Head of caudate nucleus (tissue), 42 donors: Measurements from ENCODE around the gene JKAMP.

ENCODE experiments used
- DNase-seq, 42 donors: peaks; one replicate each; pipeline versions ENCODE4 v3.0.0 to v3.0.0-alpha.2; 2020 to 2021; ENCODE audit warnings: mixed read lengths in 7 of 42
- intact Hi-C: fragments of 100-400 bp; cut with DNase I; formaldehyde crosslinking; loops from one replicate; pipeline ENCODE4 v1.15.0; 2022

The JKAMP gene

DNA sequence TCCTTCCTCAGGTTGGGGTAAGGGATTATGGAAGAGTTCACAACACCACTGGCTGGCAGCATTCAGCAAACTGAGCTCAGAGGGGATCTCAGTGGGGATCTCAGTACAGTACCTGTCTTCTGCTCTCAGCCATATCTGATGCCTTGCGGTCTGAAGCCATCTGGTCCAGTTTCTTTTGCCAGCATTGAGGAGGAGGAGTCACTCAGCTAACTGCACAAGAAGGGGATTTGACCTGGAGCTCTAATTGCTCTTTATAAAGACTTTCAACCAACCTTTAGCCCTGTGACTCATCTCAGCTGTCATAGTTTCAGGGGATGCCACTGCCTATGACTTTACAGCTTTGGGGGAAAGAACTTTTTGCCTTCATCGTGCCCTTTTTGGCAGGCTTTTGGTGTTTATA, 44.9 kb downstream of the JKAMP start:
- DNase-seq, result no peak
- intact Hi-C loops, result no loop called here

DNA sequence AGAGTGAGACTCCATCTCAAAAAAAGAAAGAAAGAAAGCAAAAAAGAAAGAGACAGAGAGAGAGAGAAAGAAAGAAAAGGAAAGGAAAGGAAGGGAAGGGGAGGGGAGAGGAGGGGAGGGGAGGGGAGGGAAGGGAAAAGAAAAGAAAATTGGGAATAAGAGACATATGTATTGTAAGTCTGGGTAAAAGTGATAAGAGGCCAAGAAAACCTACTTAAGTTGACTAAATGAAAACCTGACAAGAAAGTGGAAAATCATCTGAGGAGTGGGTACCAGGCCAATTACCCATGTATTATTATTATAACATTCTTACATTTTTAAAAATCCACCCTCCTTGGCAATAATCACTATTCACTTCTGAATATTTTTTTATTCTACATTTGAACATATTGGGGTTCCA, 46.0 kb downstream of the JKAMP start:
- intact Hi-C loops, result no loop called here
- DNase-seq, result no peak

DNA sequence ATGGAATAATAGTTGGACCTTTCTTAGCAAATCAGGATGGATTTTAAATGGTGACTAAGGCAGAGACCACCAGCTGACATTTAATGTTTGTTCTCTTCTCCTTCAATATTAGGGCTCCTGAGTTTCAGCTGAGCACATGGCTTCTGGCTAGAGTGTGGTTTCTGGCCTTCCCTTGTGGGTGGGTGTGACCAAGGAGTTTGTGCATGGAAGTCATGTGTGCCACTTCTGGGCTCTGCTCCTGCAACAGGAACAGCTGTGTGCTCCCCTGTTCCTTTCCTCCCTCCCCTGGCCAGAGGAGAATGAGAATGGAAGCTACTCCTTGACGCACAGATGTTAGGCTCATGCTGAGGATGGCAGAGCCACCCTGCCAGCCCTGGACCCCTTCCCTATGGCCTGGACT, 48.1 kb downstream of the JKAMP start:
- intact Hi-C loops, result no loop called here
- no peak for DNase-seq

DNA sequence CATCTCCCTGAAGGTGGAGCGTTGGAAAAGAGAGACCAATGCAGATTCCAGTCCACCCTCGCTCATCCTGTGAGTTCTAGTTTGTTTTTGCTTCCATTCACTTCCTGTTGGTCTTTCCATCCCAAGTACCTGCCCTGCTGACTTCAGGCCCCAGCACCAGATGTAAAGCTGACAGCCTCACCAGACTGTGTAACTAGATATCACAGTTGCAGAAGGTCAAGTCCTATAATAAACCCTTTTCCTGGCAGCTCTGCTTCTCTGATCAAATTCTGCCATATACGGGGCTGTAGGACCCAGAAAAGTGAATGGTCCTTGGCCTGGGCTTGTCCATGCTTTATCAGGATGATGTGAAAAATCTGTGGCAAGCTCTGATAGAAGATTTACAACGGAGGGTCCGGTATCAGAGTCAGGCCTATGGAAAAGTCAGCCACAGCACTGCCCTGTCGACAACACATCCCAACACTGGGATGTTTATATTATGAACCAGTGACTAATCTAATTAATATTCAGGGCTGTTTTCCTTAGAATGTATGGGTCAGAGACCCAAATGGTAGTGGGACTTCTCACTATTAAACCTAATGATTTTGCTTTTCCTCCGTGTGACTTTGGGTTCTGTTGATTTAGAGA, 50.2 kb downstream of the JKAMP start:
- no peak for DNase-seq
- intact Hi-C loops, result no loop called here

DNA sequence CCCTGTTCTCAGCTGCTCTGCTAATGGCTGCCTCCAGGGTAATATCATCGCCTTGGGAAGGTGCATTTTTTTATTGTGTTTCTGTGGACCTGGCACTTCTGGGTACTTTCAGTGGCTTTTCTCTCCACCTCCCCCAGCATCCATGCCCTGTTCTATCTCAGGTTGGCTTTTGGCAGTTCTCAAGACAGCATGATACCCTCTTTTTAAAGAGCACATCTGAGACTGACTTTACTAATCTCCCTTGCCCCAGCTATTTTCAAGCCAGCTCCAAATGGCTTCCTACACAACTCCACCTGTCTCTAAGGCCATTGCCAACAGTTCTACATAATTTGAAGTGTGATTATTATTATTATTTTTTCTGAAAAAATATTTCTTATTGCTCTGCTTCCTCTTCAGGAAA, 53.2 kb downstream of the JKAMP start:
- DNase-seq, result no peak
- intact Hi-C loops, result no loop called here

DNA sequence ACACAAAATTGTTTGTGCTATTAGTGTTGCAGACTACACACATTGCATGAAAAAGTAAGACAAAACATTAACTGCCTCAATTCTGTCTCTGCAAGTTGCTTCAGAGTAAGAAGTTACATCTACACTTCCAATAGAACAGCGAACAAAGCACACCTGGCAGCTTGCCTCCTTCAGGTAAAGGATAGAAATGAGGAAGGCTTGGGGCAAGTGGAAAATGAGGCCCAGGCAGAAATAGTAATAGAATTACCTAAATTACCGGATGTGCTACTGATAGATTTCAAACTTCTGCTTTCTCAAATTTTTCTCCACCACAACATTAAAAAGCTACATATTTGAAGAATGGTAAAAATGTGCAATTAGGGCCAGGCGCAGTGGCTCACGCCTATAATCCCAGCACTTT, 54.6 kb downstream of the JKAMP start:
- intact Hi-C loops, result no loop called here
- no peak for DNase-seq

DNA sequence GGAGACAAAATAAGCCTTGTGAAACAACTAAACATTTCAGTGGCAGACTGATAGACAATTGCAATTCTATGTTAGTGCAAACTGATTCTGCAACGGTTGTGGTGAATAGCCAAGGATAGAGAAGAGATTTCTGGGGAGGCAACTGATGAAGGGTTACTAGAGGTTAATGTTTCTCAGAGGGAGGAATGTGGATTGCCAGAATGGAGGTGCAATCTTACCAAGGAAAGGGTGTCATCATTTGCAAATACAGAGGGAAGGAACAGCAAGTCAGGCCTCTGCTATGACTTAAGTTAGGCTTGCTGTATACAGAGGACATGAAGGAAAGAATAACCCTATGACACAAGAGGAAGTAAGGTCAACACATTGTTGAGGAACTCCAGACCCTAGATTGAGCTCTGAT, 56.5 kb downstream of the JKAMP start:
- intact Hi-C loops, result no loop called here
- DNase-seq, result no peak

DNA sequence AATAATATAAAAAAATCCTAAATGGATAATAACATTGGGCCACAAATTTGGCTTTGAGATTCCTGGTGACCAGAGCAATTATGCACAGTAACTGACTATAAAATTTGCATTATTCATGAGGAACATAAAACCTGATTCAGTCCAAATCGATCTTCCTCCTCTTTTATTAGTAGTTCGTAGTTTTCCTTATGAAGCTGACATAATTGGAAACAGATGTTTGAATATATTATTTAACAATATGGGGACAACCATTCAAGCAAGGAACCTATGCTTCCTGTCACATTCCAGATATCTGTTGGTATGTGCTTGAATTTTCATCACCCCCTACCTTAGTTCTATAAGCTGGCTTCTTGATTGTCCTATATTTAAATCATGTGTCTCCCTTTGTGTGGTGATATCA, 57.4 kb downstream of the JKAMP start:
- DNase-seq, result no peak
- intact Hi-C loops, result no loop called here

DNA sequence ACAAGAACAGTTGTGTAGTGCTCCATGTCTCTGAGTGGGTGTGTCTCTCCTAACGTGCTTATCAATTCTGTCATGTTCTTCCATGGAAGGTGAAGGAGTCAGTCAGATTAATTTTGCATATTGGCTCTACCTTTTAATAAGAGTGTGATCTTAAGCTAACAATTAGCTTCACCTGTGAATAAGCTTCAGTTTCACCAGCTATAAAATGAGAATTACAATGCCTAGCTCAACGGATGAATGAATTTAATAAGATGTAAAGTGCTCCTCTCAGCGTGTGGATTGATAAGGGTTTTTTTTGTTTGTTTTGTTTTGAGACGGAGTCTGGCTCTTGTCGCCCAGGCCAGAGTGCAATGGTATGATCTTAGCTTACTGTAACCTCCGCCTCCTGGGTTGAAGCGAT, 59.6 kb downstream of the JKAMP start:
- intact Hi-C loops, result no loop called here
- no peak for DNase-seq

DNA sequence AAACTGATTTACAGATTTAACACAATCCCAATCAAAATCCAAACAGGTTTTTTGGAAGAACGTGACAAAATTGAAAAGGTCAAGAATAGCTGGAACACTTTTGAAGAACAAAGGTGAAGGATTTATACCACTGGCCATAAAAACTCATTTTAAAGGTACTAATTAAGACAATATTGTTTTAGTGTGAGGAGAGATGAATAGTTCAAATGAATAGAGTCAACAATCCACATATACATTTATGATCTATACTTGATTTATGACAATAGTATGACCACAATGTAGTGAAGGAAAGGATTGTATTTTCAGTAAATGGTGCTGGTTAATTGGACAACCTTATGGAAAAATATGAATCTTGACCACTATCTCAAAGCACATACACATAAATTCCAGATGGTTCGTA, 63.0 kb downstream of the JKAMP start:
- DNase-seq, result no peak
- intact Hi-C loops, result no loop called here
